H9 (cell line): ENCODE measurements around the gene MAPKAPK2. TPM values are rescaled to one million over a fixed set of nuclear protein-coding genes. Genes with fewer than 3 reads are reported as not detected.

ENCODE experiments used
- DNase-seq: peaks from one replicate; pipeline ENCODE4 v3.0.0-alpha.2; 2017
- H2AFZ ChIP-seq: one replicate; pipeline ENCODE4 v1.6.1; 2013; ENCODE audit warnings: mild to moderate bottlenecking, low read length, control low read depth, moderate library complexity
- H2AK5ac ChIP-seq: 2 replicates; pipeline ENCODE4 v1.6.1; 2013; ENCODE audit warnings: low read length, control low read depth, mixed read lengths; ENCODE audit not compliant: insufficient read length
- H2BK120ac ChIP-seq: one replicate; pipeline ENCODE4 v1.6.1; 2013; ENCODE audit warnings: low read depth, mild to moderate bottlenecking, low read length, control low read depth, inconsistent platforms; ENCODE audit not compliant: poor library complexity, severe bottlenecking
- H2BK12ac ChIP-seq: 2 replicates; pipeline ENCODE4 v1.6.1; 2013; ENCODE audit warnings: low read length, control low read depth, mixed read lengths, low read depth; ENCODE audit not compliant: insufficient read length
- H2BK15ac ChIP-seq: 2 replicates; pipeline ENCODE4 v1.6.1; 2013; ENCODE audit warnings: low read depth, low read length, control low read depth
- H2BK20ac ChIP-seq: one replicate; pipeline ENCODE4 v1.6.1; 2013; ENCODE audit warnings: low read depth, mild to moderate bottlenecking, low read length, control low read depth, inconsistent platforms; ENCODE audit not compliant: poor library complexity, severe bottlenecking
- H2BK5ac ChIP-seq: 2 replicates; pipeline ENCODE4 v1.6.1; 2013; ENCODE audit warnings: low read length, control low read depth, mixed read lengths; ENCODE audit not compliant: insufficient read length
- H3K14ac ChIP-seq: 2 replicates; pipeline ENCODE4 v1.6.1; 2013; ENCODE audit warnings: low read length, control low read depth; ENCODE audit not compliant: insufficient read depth
- H3K18ac ChIP-seq: 2 replicates; pipeline ENCODE4 v1.6.1; 2013; ENCODE audit warnings: low read depth, mild to moderate bottlenecking, mixed read lengths, low read length, control low read depth; ENCODE audit not compliant: insufficient read length
- H3K23ac ChIP-seq: 2 replicates; pipeline ENCODE4 v1.6.1; 2013; ENCODE audit warnings: low read length, control low read depth, mixed read lengths, low read depth; ENCODE audit not compliant: insufficient read length
- H3K23me2 ChIP-seq: 2 replicates; pipeline ENCODE4 v1.6.1; 2013; ENCODE audit warnings: low read depth, mild to moderate bottlenecking, mixed read lengths, low read length, control low read depth; ENCODE audit not compliant: insufficient read length, poor library complexity, severe bottlenecking
- H3K27ac ChIP-seq: 2 replicates; pipeline ENCODE4 v1.5.1; 2013; ENCODE audit warnings: low read length, control low read depth, mixed read lengths, low read depth; ENCODE audit not compliant: insufficient read length
- H3K27me3 ChIP-seq: 2 replicates; pipeline ENCODE4 v1.6.1; 2013; ENCODE audit warnings: low read length, control low read depth, inconsistent platforms; ENCODE audit not compliant: insufficient read depth
- H3K4ac ChIP-seq: 2 replicates; pipeline ENCODE4 v1.6.1; 2013; ENCODE audit warnings: low read depth, mild to moderate bottlenecking, control low read depth, inconsistent platforms, low read length, moderate library complexity
- H3K4me1 ChIP-seq: 2 replicates; pipeline ENCODE4 v1.6.1; 2013; ENCODE audit warnings: low read length, control low read depth, inconsistent platforms; ENCODE audit not compliant: insufficient read depth
- H3K4me2 ChIP-seq: 2 replicates; pipeline ENCODE4 v1.6.1; 2013; ENCODE audit warnings: low read length, control low read depth, mixed read lengths; ENCODE audit not compliant: insufficient read length, insufficient read depth
- H3K56ac ChIP-seq: 2 replicates; pipeline ENCODE4 v1.6.1; 2013; ENCODE audit warnings: low read depth, mild to moderate bottlenecking, mixed read lengths, low read length, control low read depth; ENCODE audit not compliant: insufficient read length
- H3K79me1 ChIP-seq: 2 replicates; pipeline ENCODE4 v1.6.1; 2013; ENCODE audit warnings: low read depth, mild to moderate bottlenecking, moderate library complexity, low read length, control low read depth, inconsistent platforms; ENCODE audit not compliant: insufficient read depth, poor library complexity, severe bottlenecking
- H3K79me2 ChIP-seq: 2 replicates; pipeline ENCODE4 v1.6.1; 2013; ENCODE audit warnings: low read length, control low read depth, inconsistent platforms; ENCODE audit not compliant: insufficient read depth
- H3K9ac ChIP-seq: 2 replicates; pipeline ENCODE4 v1.6.1; 2013; ENCODE audit warnings: low read length, control low read depth, mixed read lengths; ENCODE audit not compliant: insufficient read length; ENCODE audit errors: extremely low read depth
- H3K9me3 ChIP-seq: one replicate; pipeline ENCODE4 v1.6.1; 2013; ENCODE audit warnings: low read depth, low read length, inconsistent platforms; ENCODE audit not compliant: control insufficient read depth
- H3T11ph ChIP-seq: one replicate; pipeline ENCODE4 v1.6.1; 2013; ENCODE audit warnings: mild to moderate bottlenecking, low read length, control low read depth, inconsistent platforms
- H4K20me1 ChIP-seq: one replicate; pipeline ENCODE4 v1.6.1; 2013; ENCODE audit not compliant: control insufficient read depth, insufficient read length, insufficient read depth
- H4K5ac ChIP-seq: 2 replicates; pipeline ENCODE4 v1.6.1; 2013; ENCODE audit warnings: low read depth, mild to moderate bottlenecking, mixed read lengths, low read length, control low read depth; ENCODE audit not compliant: insufficient read length
- H4K8ac ChIP-seq: replicated peaks from 2 replicates; pipeline ENCODE4 v1.6.1; 2013; ENCODE audit warnings: low read length, control low read depth, mixed read lengths, low read depth; ENCODE audit not compliant: insufficient read length
- H4K91ac ChIP-seq: 2 replicates; pipeline ENCODE4 v1.6.1; 2013; ENCODE audit warnings: low read depth, mild to moderate bottlenecking, moderate library complexity, mixed read lengths, low read length, control low read depth; ENCODE audit not compliant: insufficient read length
- H3K27ac Mint-ChIP-seq, 3 experiments: 2 replicates in 2 of 3; 3 replicates in 1 of 3; pipeline ENCODE4 v1.8.0; 2020 to 2021; ENCODE audit warnings: mixed read lengths in 3 of 3, mild to moderate bottlenecking in 1 of 3, moderate library complexity in 1 of 3
- H3K27me3 Mint-ChIP-seq: 2 replicates; pipeline ENCODE4 v1.8.0; 2021; ENCODE audit warnings: low read depth, mild to moderate bottlenecking, moderate library complexity, mixed read lengths
- H3K36me3 Mint-ChIP-seq, 3 experiments: 2 replicates in 2 of 3; 3 replicates in 1 of 3; pipeline ENCODE4 v1.8.0; 2020 to 2021; ENCODE audit warnings: low read depth in 3 of 3, mixed read lengths in 3 of 3; ENCODE audit not compliant: insufficient read depth in 1 of 3
- H3K4me1 Mint-ChIP-seq, 2 experiments: 2 replicates each; pipeline ENCODE4 v1.8.0; 2020; ENCODE audit warnings: mixed read lengths in 2 of 2
- H3K4me3 Mint-ChIP-seq, 2 experiments: 2 replicates in 1 of 2; 3 replicates in 1 of 2; pipeline ENCODE4 v1.8.0; 2020 to 2021; ENCODE audit warnings: mild to moderate bottlenecking in 2 of 2, mixed read lengths in 2 of 2, moderate library complexity in 1 of 2
- H3K9me3 Mint-ChIP-seq, 2 experiments: 2 replicates in 1 of 2; 3 replicates in 1 of 2; pipeline ENCODE4 v1.8.0; 2020; ENCODE audit warnings: mild to moderate bottlenecking in 2 of 2, mixed read lengths in 2 of 2, moderate library complexity in 1 of 2
- WGBS: extraction: QIAGEN DNeasy Blood & Tissue Kit; methylation state at CpG from one replicate; pipeline ENCODE4 v1.1.7; 2013; ENCODE audit warnings: missing lambda C conversion rate, low lambda C conversion rate, mixed read lengths; ENCODE audit not compliant: insufficient read length; ENCODE audit errors: extremely low coverage; 5-methylcytosine and 5-hydroxymethylcytosine counted together
- total RNA-seq: library from RNA; stranded (reverse); gene quantifications from 2 replicates; pipeline ENCODE4 v1.2.1, GENCODE V29; 2021
- TF ChIP-seq, protein P1 (sequence below): fragments of 200-600 bp; sonication (generic); conservative IDR thresholded peaks from 3 replicates; pipeline ENCODE4 v1.8.0; 2021; ENCODE audit warnings: antibody characterized with exemption, mild to moderate bottlenecking

The MAPKAPK2 gene
- total RNA-seq, 1 experiment from 2014 or later: 50.1 TPM

GRCh38 chr1:206684003-206684402 lies 702 bp upstream of the MAPKAPK2 start:
- no peak overlapping the region for H3K18ac ChIP-seq
- no peak overlapping the region for H4K91ac ChIP-seq
- H2AFZ ChIP-seq: no peak overlapping the region
- H4K5ac ChIP-seq: no peak overlapping the region
- no peak for DNase-seq
- H3K9me3 Mint-ChIP-seq: peaks cover 0 to 2% of the 10 kb centered on the region in 2 experiments; a peak in 1 of 5 replicates
- no peaks in the 10 kb centered on the region; the same call in 1 of the 2 replicates for H3K79me2 ChIP-seq
- no peak overlapping the region for H3K56ac ChIP-seq
- H2BK12ac ChIP-seq: no peak overlapping the region
- H3K36me3 Mint-ChIP-seq: peaks cover 0 to 2% (median 0%) of the 10 kb centered on the region in 3 experiments; a peak in 1 of 7 replicates
- H3K23me2 ChIP-seq: peaks cover 15% of the 10 kb centered on the region
- no peak overlapping the region for H3K27ac Mint-ChIP-seq
- no peak overlapping the region for H2BK5ac ChIP-seq
- no peak overlapping the region for H3K23ac ChIP-seq
- H3K79me1 ChIP-seq: no peaks in the 10 kb centered on the region
- H3K27ac ChIP-seq: no peak overlapping the region
- no peak overlapping the region for H3T11ph ChIP-seq
- H3K4me1 ChIP-seq: peaks cover 10% of the 10 kb centered on the region; the same call in 1 of the 2 replicates
- H4K8ac ChIP-seq: no peak overlapping the region
- TF ChIP-seq, protein P1, sequence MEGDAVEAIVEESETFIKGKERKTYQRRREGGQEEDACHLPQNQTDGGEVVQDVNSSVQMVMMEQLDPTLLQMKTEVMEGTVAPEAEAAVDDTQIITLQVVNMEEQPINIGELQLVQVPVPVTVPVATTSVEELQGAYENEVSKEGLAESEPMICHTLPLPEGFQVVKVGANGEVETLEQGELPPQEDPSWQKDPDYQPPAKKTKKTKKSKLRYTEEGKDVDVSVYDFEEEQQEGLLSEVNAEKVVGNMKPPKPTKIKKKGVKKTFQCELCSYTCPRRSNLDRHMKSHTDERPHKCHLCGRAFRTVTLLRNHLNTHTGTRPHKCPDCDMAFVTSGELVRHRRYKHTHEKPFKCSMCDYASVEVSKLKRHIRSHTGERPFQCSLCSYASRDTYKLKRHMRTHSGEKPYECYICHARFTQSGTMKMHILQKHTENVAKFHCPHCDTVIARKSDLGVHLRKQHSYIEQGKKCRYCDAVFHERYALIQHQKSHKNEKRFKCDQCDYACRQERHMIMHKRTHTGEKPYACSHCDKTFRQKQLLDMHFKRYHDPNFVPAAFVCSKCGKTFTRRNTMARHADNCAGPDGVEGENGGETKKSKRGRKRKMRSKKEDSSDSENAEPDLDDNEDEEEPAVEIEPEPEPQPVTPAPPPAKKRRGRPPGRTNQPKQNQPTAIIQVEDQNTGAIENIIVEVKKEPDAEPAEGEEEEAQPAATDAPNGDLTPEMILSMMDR: no peak
- H2BK15ac ChIP-seq: no peak overlapping the region
- H3K4me3 Mint-ChIP-seq: peak overlapping the region; percentile 69 to 89
- no peaks in the 10 kb centered on the region for H4K20me1 ChIP-seq
- H2BK20ac ChIP-seq: no peak overlapping the region
- no peak overlapping the region for H3K14ac ChIP-seq
- no peak overlapping the region for H3K9ac ChIP-seq
- no peak overlapping the region for H3K4ac ChIP-seq
- peaks cover 76% of the 10 kb centered on the region for H3K27me3 Mint-ChIP-seq
- H3K4me1 Mint-ChIP-seq: peaks cover 39 to 44% of the 10 kb centered on the region in 2 experiments
- no peaks in the 10 kb centered on the region for H3K9me3 ChIP-seq
- WGBS: no CpG with 5 or more reads among the region's 8 CpGs
- peaks cover 23% of the 10 kb centered on the region for H3K27me3 ChIP-seq
- H2AK5ac ChIP-seq: no peak overlapping the region
- no peak overlapping the region for H2BK120ac ChIP-seq
- peak overlapping the region; percentile 78 for H3K4me2 ChIP-seq
